GM18873 (cell line): ENCODE data around the gene SCAMP3.
"Not testable (repeated sequence)": the region's sequence is repeated elsewhere in the genome, so short reads cannot be mapped to it uniquely, and the experiment has no call there.

ENCODE experiments used
- ATAC-seq: cut with Tn5 transposase; IDR thresholded peaks from one replicate; pipeline ENCODE4 v1.9.1; 2021; ENCODE audit warnings: mild to moderate bottlenecking, moderate library complexity, moderate number of reproducible peaks; ENCODE audit not compliant: unreplicated experiment, low FRiP score

The SCAMP3 gene

DNA sequence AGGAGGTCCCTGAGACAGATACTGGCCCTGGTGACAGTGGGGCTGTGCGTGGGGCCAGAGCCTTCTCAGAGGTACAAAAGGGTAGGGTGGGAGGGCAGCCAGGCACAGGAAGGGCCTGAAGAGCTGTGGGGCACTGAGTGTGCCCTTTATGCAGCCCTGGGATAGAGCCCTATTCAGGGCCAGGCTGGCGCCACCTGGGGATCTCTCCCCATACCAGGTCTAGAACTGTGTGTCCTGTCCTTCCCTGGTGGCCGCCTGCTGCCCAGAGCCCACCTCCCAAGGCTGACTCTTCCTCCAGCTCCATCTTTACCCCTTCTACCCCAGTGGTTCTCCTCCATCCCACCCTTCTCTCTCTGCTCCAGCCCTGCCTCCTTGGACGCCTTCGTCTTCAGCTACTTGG is 28.7 kb downstream of the SCAMP3 start:
- ATAC-seq: not testable (repeated sequence)

GRCh38 chr1:155232001-155232978 is 29.9 kb downstream of the SCAMP3 start:
- not testable (repeated sequence) for ATAC-seq

GRCh38 chr1:155231302-155231701 is 30.9 kb downstream of the SCAMP3 start:
- ATAC-seq: not testable (repeated sequence)

DNA sequence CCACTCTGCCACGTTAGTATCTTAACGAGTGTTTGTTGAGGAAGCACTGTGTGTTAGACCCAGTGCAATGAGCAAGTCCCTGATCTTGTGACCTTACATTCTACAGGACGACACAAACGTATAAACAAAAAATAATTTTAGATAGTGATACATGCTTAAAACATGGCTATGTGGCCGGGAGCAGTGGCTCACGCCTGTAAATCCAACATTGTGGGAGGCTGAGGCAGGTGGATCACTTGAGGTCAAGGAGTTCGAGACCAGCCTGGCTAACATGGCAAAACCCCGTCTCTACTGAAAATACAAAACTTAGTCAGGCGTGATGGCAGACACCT is 34.1 kb downstream of the SCAMP3 start:
- no peak for ATAC-seq

- ATAC-seq: peak; percentile 92
Measured at GRCh38 chr1:155227261-155228095, 34.7 kb downstream of the SCAMP3 start.

GRCh38 chr1:155226910-155227260 is 35.3 kb downstream of the SCAMP3 start:
- no peak for ATAC-seq

- ATAC-seq: no peak
Measured at GRCh38 chr1:155226188-155226909, 35.8 kb downstream of the SCAMP3 start.

GRCh38 chr1:155225404-155225759 is 36.8 kb downstream of the SCAMP3 start:
- not testable (repeated sequence) for ATAC-seq

DNA sequence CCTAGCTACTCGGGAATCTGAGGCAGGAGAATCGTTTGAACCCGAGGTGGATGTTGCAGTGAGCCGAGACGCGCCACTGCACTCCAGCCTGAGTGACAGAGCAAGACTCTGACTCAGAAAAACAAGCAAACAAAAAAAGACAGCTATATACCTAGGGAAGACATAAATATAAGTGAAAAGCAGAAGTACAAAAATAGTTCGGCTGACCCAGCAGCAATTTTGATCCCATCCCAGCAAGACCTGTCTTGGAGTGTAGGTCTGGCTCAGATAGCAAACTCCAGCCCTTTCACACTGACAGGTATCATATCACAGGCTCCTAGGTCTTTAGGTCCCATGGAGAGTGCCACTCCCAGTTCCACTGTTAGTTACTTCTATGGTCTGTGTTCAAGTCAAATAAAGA is 39.1 kb downstream of the SCAMP3 start:
- no peak for ATAC-seq

DNA sequence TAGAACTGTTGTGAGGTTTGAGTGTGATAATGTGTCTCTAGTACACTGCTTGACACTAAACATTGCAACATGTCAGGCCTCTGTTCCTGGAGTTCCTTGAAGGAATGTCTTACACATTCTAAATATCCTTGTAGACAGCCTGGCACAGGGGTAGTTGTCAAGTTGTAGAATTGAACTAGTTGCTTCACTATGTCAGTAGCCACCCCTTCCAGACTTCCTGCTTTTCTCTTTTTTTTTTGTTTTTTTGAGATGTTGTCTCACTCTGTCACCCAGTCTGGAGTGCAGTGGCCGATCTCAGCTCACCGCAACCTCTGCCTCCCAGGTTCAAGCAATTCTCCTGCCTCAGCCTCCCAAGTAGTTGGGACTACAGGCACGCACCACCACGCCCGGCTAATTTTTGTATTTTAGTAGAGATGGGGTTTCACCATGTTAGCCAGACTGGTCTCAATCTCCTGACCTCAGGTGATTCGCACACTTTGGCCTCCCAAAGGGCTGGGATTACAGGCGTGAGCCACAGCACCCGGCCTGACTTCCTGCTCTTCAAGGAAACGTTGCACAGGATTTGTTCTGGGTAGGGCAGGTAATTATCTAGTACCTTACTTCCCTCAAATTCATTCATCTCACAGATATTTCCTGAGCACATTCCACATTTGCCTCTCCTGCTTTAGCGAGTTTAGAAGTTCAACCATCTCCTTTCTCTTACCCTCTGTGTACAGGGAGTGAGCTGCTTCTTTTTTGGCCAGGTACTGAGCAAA is 41.8 kb downstream of the SCAMP3 start:
- ATAC-seq: not testable (repeated sequence)

DNA sequence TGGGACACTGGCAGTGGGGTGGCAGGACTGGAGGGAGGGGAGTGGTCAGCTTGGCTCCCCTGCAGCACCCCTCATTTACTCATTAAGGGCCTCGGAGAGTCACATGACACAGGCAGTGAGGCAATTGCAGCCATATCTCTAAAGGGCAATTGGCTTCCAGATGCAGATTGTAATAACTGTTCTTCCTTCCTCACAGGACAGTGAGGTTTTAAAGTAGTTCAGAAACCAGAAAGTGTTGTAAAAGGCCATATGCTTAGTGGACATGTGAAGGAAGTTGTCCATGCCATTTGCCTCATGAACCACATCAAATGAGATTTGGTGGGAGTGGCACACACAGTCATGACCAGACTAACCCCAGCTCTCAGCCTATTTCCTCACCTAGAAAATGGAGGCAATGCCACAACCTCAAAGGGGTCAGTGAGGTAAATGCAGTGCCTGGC is 42.5 kb downstream of the SCAMP3 start:
- no peak for ATAC-seq

GRCh38 chr1:155218854-155219591 is 43.1 kb downstream of the SCAMP3 start:
- no peak for ATAC-seq

GRCh38 chr1:155214702-155215101 is 47.5 kb downstream of the SCAMP3 start:
- not testable (repeated sequence) for ATAC-seq

DNA sequence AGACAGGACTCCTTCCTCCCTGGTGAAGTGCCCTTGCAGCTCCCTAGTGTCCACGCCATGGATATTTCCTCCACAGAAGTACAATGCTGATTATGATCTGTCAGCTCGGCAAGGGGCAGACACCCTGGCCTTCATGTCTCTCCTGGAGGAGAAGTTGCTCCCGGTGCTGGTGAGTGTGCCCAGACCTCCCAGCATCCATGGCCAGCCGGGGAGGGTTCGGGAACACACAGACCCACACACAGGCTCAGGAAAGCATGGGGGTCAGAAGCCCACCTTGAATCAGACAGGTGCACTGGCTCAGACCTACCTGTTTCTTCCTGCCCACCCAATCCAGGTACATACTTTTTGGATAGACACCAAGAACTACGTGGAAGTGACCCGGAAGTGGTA is 50.1 kb downstream of the SCAMP3 start:
- ATAC-seq: not testable (repeated sequence)

GRCh38 chr1:155211381-155212050 is 50.6 kb downstream of the SCAMP3 start:
- not testable (repeated sequence) for ATAC-seq

DNA sequence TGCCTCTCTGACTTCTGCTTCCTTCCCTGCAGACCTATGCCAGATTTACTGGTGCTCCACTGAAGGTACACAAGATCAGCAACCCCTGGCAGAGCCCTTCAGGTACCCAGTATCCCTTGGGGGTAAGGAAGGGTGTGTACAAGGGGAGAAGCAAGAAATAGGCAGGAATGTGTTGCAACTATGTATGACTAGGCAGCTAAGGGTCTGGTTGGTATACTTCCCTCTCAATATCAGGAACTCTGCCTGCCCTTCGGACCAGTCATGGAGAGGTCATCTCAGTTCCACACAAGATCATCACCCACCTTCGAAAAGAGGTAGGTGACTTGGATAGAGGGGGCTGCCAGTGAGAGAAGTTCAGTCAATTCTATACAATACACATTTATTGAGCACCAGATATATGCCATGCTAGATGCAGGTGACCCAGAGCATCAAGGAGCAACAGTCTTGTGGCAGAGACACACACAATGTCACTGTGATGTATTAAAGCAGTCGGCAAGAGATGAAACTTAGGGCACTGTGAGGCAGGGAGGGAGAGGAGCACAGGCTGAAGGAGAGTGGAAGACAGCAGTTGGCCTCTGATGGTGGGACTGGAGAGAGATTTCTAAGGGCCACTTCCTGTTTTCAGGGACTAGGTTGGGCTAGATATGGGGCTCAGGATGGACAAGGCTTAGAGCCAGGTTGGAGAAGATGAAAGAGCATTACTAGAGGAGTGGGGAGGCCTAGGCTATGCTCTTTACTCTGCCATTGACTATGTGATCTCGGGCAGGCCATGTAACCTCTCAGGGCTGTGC is 51.7 kb downstream of the SCAMP3 start:
- ATAC-seq: no peak

GRCh38 chr1:155209312-155209721 is 52.8 kb downstream of the SCAMP3 start:
- no peak for ATAC-seq
